H1 (cell line): Measurements from ENCODE around the gene HSF4. TPM values are rescaled to one million over a fixed set of nuclear protein-coding genes. Genes with fewer than 3 reads are reported as not detected.

ENCODE experiments used
- ASH2L ChIP-seq: fragments of 200-600, 300-600 bp; sonication (generic); IDR thresholded peaks from one replicate; pipeline ENCODE4 v1.7.1; 2017; ENCODE audit warnings: low read length
- CHD2 ChIP-seq: IDR thresholded peaks from 2 replicates; pipeline ENCODE4 v1.6.1; 2012; ENCODE audit warnings: low read length, improper control_type of control experiment
- JUND ChIP-seq: IDR thresholded peaks from 2 replicates; pipeline ENCODE4 v1.6.1; 2011; ENCODE audit warnings: mild to moderate bottlenecking, improper control_type of control experiment, low read length
- KDM4A ChIP-seq: IDR thresholded peaks from one replicate; pipeline ENCODE4 v1.7.1; 2012; ENCODE audit warnings: low read depth, mild to moderate bottlenecking, moderate library complexity, low read length, inconsistent platforms; ENCODE audit not compliant: severe bottlenecking
- SP4 ChIP-seq: IDR thresholded peaks from 2 replicates; pipeline ENCODE4 v1.6.1; 2012; ENCODE audit warnings: low read length, inconsistent platforms
- SUZ12 ChIP-seq: fragments of 200-600 bp; sonication (generic); IDR thresholded peaks from 2 replicates; pipeline ENCODE4 v1.6.1; 2012; ENCODE audit warnings: mild to moderate bottlenecking, inconsistent platforms, low read length, moderate library complexity, mixed read lengths
- TBP ChIP-seq: IDR thresholded peaks from 2 replicates; pipeline ENCODE4 v1.6.1; 2011; ENCODE audit warnings: low read depth, low read length, improper control_type of control experiment
- polyA plus RNA-seq, 7 experiments: library from polyadenylated mRNA; depleted of rRNA in 3 of 7; stranded (reverse) in 5 of 7; unstranded in 2 of 7; fragments of >200 nt in 5 of 7; fragments of 200-250 nt in 2 of 7; gene quantifications; 1 replicate in 5 of 7; 2 replicates in 1 of 7; 4 replicates in 1 of 7; pipeline versions ENCODE4 v1.2.1 to v1.2.3, GENCODE V29; 2011 to 2013; ENCODE audit warnings: missing spikeins in 2 of 7, mixed read lengths in 2 of 7
- total RNA-seq: library from RNA; stranded (reverse); fragmentation: NEBNext Ultra II Directional; extraction: Animal tissue kit (Norgen Biotek cat#: 25700); gene quantifications from 2 replicates; pipeline ENCODE4 v1.2.1, GENCODE V29; 2021
- TF ChIP-seq, protein P1 (sequence below): fragments of 300-600 bp; sonication (generic); IDR thresholded peaks from 2 replicates; pipeline ENCODE4 v1.7.1; 2012; ENCODE audit warnings: low read length, moderate library complexity, mild to moderate bottlenecking, inconsistent platforms; ENCODE audit not compliant: insufficient replicate concordance
- TF ChIP-seq, protein P2 (sequence below): IDR thresholded peaks from 2 replicates; pipeline ENCODE4 v1.6.1; 2011; ENCODE audit warnings: low read depth, mild to moderate bottlenecking, low read length; ENCODE audit not compliant: insufficient read depth

Gene HSF4
- total and polyA plus RNA-seq, 2 of the 8 experiments (the other 6 are each of a cell fraction or from before 2014, with no cell fraction given), result 0.14 TPM; not detected in 1

DNA sequence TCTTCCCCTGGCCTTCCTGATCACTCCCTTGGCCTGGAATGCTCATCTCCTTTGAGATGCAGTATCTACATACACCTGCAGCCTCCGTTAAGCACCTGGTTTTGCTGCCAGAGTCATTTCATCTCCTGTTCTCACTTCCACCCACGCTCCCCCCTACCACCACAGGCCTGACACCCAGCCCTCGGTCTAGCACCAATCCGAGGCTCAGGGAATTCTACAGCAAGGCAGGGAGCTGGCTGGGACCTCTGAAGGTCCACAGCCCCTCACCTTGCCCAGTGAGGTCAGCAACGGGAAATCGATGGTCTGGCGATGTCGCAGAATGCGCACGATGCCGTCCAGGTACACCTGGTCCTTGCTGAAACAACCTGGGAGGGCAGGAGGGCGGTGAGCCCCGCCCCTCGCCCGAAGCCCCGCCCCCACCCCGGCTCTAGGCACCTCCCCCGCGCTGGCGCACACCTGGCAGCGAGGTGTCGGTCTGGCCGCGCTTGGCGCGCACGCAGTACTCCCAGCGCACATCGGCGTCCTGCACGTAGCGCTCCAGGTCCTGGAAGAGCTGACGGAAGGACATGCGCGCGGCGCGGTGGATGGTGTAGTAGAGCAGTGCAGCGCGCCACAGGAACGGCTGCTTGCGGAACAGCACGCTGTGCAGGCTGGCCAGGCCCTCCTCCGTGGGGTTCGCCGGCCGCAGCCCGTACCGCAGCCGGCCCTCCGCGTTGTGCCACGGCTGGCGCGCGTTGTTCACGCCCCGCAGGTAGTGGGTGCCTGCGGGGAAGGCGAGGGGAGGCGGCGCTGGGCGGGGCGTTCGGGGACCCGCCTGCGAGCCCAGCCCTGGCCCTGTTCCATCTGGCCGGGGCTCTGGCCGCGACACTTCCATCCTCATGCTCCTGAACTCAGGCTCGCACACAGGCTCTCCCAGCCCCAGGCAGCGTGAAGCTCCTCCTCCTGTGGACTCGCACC is 13.5 kb downstream of the HSF4 start (continued):
- TF ChIP-seq, protein P1, sequence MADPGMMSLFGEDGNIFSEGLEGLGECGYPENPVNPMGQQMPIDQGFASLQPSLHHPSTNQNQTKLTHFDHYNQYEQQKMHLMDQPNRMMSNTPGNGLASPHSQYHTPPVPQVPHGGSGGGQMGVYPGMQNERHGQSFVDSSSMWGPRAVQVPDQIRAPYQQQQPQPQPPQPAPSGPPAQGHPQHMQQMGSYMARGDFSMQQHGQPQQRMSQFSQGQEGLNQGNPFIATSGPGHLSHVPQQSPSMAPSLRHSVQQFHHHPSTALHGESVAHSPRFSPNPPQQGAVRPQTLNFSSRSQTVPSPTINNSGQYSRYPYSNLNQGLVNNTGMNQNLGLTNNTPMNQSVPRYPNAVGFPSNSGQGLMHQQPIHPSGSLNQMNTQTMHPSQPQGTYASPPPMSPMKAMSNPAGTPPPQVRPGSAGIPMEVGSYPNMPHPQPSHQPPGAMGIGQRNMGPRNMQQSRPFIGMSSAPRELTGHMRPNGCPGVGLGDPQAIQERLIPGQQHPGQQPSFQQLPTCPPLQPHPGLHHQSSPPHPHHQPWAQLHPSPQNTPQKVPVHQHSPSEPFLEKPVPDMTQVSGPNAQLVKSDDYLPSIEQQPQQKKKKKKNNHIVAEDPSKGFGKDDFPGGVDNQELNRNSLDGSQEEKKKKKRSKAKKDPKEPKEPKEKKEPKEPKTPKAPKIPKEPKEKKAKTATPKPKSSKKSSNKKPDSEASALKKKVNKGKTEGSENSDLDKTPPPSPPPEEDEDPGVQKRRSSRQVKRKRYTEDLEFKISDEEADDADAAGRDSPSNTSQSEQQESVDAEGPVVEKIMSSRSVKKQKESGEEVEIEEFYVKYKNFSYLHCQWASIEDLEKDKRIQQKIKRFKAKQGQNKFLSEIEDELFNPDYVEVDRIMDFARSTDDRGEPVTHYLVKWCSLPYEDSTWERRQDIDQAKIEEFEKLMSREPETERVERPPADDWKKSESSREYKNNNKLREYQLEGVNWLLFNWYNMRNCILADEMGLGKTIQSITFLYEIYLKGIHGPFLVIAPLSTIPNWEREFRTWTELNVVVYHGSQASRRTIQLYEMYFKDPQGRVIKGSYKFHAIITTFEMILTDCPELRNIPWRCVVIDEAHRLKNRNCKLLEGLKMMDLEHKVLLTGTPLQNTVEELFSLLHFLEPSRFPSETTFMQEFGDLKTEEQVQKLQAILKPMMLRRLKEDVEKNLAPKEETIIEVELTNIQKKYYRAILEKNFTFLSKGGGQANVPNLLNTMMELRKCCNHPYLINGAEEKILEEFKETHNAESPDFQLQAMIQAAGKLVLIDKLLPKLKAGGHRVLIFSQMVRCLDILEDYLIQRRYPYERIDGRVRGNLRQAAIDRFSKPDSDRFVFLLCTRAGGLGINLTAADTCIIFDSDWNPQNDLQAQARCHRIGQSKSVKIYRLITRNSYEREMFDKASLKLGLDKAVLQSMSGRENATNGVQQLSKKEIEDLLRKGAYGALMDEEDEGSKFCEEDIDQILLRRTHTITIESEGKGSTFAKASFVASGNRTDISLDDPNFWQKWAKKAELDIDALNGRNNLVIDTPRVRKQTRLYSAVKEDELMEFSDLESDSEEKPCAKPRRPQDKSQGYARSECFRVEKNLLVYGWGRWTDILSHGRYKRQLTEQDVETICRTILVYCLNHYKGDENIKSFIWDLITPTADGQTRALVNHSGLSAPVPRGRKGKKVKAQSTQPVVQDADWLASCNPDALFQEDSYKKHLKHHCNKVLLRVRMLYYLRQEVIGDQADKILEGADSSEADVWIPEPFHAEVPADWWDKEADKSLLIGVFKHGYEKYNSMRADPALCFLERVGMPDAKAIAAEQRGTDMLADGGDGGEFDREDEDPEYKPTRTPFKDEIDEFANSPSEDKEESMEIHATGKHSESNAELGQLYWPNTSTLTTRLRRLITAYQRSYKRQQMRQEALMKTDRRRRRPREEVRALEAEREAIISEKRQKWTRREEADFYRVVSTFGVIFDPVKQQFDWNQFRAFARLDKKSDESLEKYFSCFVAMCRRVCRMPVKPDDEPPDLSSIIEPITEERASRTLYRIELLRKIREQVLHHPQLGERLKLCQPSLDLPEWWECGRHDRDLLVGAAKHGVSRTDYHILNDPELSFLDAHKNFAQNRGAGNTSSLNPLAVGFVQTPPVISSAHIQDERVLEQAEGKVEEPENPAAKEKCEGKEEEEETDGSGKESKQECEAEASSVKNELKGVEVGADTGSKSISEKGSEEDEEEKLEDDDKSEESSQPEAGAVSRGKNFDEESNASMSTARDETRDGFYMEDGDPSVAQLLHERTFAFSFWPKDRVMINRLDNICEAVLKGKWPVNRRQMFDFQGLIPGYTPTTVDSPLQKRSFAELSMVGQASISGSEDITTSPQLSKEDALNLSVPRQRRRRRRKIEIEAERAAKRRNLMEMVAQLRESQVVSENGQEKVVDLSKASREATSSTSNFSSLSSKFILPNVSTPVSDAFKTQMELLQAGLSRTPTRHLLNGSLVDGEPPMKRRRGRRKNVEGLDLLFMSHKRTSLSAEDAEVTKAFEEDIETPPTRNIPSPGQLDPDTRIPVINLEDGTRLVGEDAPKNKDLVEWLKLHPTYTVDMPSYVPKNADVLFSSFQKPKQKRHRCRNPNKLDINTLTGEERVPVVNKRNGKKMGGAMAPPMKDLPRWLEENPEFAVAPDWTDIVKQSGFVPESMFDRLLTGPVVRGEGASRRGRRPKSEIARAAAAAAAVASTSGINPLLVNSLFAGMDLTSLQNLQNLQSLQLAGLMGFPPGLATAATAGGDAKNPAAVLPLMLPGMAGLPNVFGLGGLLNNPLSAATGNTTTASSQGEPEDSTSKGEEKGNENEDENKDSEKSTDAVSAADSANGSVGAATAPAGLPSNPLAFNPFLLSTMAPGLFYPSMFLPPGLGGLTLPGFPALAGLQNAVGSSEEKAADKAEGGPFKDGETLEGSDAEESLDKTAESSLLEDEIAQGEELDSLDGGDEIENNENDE, result no peak
- TF ChIP-seq SP4 (no peak), KDM4A (peak; percentile 67), JUND (no peak), CHD2 (no peak), TBP (peak; percentile 50; the same call in 1 of the 2 replicates), SUZ12 (peak; percentile 25; the same call in 1 of the 2 replicates), ASH2L (peak; percentile 62)
- TF ChIP-seq, protein P2, sequence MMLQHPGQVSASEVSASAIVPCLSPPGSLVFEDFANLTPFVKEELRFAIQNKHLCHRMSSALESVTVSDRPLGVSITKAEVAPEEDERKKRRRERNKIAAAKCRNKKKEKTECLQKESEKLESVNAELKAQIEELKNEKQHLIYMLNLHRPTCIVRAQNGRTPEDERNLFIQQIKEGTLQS, result no peak
